Skeletal muscle cell (primary cell): ENCODE results near the gene HTR3B.
"Not testable (repeated sequence)": the region's sequence is repeated elsewhere in the genome, so short reads cannot be mapped to it uniquely, and the experiment has no call there.

Experiments
- DNase-seq: peaks from one replicate; pipeline ENCODE4 v3.0.0-alpha.2; 2010; ENCODE audit warnings: low read depth
- H3K4me3 ChIP-seq: 2 replicates; pipeline ENCODE4 v1.5.1; 2011; ENCODE audit warnings: low read depth, mild to moderate bottlenecking, control low read depth, low read length, moderate library complexity

Gene HTR3B

GRCh38 chr11:113879446-113879845 is 25.1 kb upstream of the HTR3B start:
- DNase-seq, H3K4me3 ChIP-seq: not testable (repeated sequence)

GRCh38 chr11:113880971-113881370 is 23.6 kb upstream of the HTR3B start:
- DNase-seq, result no peak
- H3K4me3 ChIP-seq, result no peak overlapping the region

GRCh38 chr11:113881856-113882255 is 22.7 kb upstream of the HTR3B start:
- H3K4me3 ChIP-seq, result no peak overlapping the region
- no peak for DNase-seq

- H3K4me3 ChIP-seq, result no peak overlapping the region
- DNase-seq, result no peak
Observed at GRCh38 chr11:113884361-113884836, 20.2 kb upstream of the HTR3B start.

- no peak for DNase-seq
- H3K4me3 ChIP-seq, result no peak overlapping the region
Observed at GRCh38 chr11:113885897-113886296, 18.7 kb upstream of the HTR3B start.

- H3K4me3 ChIP-seq, result no peak overlapping the region
- DNase-seq, result no peak
Observed at GRCh38 chr11:113888848-113889247, 15.7 kb upstream of the HTR3B start.

GRCh38 chr11:113894421-113894996 is 10.1 kb upstream of the HTR3B start:
- DNase-seq, result no peak
- no peak overlapping the region for H3K4me3 ChIP-seq

- no peak for DNase-seq
- H3K4me3 ChIP-seq, result no peak overlapping the region
Observed at GRCh38 chr11:113895367-113896155, 9.0 kb upstream of the HTR3B start.

- no peak for DNase-seq
- H3K4me3 ChIP-seq, result no peak overlapping the region
Observed at GRCh38 chr11:113896156-113896879, 8.3 kb upstream of the HTR3B start.

GRCh38 chr11:113901141-113901540 is 3.5 kb upstream of the HTR3B start:
- no peak for DNase-seq
- no peak overlapping the region for H3K4me3 ChIP-seq

- no peak overlapping the region for H3K4me3 ChIP-seq
- DNase-seq, result no peak
Observed at GRCh38 chr11:113906038-113906437, 1.4 kb downstream of the HTR3B start.

GRCh38 chr11:113906516-113906915 is 1.9 kb downstream of the HTR3B start:
- no peak overlapping the region for H3K4me3 ChIP-seq
- no peak for DNase-seq

- H3K4me3 ChIP-seq, result no peak overlapping the region
- no peak for DNase-seq
Observed at GRCh38 chr11:113907152-113907551, 2.6 kb downstream of the HTR3B start.

- H3K4me3 ChIP-seq, result no peak overlapping the region
- DNase-seq, result no peak
Observed at GRCh38 chr11:113907681-113908080, 3.1 kb downstream of the HTR3B start.

- H3K4me3 ChIP-seq, result no peak overlapping the region
- DNase-seq, result no peak
Observed at GRCh38 chr11:113908098-113908497, 3.5 kb downstream of the HTR3B start.

- DNase-seq, H3K4me3 ChIP-seq: not testable (repeated sequence)
Observed at GRCh38 chr11:113911491-113911890, 6.9 kb downstream of the HTR3B start.

- no peak overlapping the region for H3K4me3 ChIP-seq
- DNase-seq, result no peak
Observed at GRCh38 chr11:113923572-113923971, 19.0 kb downstream of the HTR3B start.

GRCh38 chr11:113926273-113927197 is 21.9 kb downstream of the HTR3B start:
- no peak for DNase-seq
- H3K4me3 ChIP-seq, result no peak overlapping the region

- no peak overlapping the region for H3K4me3 ChIP-seq
Observed at GRCh38 chr11:113928311-113928710, 23.7 kb downstream of the HTR3B start.

More at GRCh38 chr11:113928311-113928710, 23.7 kb downstream of the HTR3B start:
- DNase-seq, result no peak
